ENCODE measurements around the gene CHAT. TPM values are rescaled to one million over a fixed set of nuclear protein-coding genes. Genes with fewer than 3 reads are reported as not detected.

CHAT gene
- total RNA-seq (ENCODE audit: low replicate concordance): not detected in 2 replicates

DNA sequence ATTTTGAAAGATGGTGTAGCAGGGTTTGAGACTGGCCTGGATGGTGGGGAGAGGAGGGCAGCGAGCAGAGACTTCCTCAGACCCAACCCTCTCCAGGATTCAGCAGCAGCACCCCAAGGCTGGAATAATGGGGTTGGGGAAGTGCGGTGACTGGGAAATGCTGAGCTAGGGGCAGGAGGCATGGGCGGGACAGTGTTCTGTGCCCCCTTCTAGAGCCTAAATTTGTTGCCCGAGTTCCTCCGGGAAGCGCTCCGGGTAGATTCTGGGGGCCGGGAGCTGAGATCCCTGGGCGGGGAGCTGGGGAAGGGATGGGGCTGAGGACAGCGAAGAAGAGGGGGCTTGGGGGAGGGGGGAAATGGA lies at the start of gene CHAT:
TSS of gene CHAT (plus strand) at position 156 of the 360 bp plus-strand sequence. CDS start at position 309, 153 bp downstream.
- H3K4me3 ChIP-seq (ENCODE audit: low read depth, low read length): no peak within 1 kb of the TSS
- no peak for DNase-seq (ENCODE audit: low read depth)
- no peak for TF ChIP-seq CTCF (IDR thresholded peaks at IDR 0.05; ENCODE audit: insufficient read depth, low read length)

GRCh38 chr10:49564461-49565009 lies 49.3 kb upstream of the CHAT start:
- peak; percentile 46 for DNase-seq (ENCODE audit: low read depth)
- no peak for TF ChIP-seq CTCF (IDR thresholded peaks at IDR 0.05; ENCODE audit: insufficient read depth, low read length)
- no peak overlapping the region for H3K4me3 ChIP-seq (ENCODE audit: low read depth, low read length)

- TF ChIP-seq CTCF (IDR thresholded peaks at IDR 0.05; ENCODE audit: insufficient read depth, low read length): no peak
- DNase-seq (ENCODE audit: low read depth): no peak
- no peak overlapping the region for H3K4me3 ChIP-seq (ENCODE audit: low read depth, low read length)
These were observed 46.0 kb upstream of the CHAT start for GRCh38 chr10:49567810-49568209.

DNA sequence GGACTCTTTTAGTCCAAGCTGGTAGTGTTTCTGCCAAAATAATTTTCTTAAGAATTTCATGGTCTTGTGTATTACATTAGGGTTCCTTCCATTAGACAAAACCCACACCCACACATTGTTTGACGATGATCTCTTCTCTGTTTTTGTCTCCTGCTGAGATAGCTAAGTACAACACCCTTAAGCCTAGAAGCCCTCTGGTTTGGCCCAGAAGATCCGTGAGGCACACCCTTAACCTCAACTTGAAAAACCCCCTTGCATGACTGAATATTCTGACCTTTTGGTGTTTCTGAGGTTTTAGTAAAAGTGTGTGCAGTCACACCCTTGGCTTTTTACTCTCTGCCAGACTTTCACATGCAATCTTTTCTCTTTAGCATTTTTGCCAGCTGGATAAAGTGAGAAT lies 45.6 kb upstream of the CHAT start:
- no peak for TF ChIP-seq CTCF (IDR thresholded peaks at IDR 0.05; ENCODE audit: insufficient read depth, low read length)
- peak; percentile 99 for DNase-seq (ENCODE audit: low read depth)
- no peak overlapping the region for H3K4me3 ChIP-seq (ENCODE audit: low read depth, low read length)

DNA sequence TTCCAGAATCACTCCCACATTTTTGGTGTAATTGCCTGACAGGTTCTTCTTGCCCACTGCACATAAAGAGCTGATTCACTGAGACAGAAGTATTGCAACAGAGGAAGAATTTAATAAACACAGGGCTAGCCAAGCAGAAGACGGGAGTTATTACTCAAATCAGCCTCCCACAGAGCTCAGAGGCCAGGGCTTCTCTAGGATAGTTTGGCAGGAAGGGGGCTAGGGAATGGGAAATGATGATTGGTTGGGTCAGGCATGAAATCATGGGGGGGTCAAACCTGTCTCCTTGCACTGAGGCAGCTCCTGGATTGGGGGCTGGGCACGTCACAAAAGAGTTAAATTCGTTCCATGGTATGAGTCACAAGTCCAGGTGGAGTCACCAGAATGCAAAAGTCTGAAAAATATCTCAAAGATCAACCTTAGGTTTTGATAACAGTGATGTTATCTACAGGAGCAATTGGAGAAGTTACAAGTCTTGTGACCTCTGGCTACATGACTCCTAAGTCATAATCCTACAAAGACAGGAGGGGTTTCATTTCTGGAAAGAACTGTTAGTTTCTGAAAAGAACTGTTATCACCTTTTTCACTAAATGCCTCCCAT lies 44.7 kb upstream of the CHAT start:
- TF ChIP-seq CTCF (IDR thresholded peaks at IDR 0.05; ENCODE audit: insufficient read depth, low read length): no peak
- no peak overlapping the region for H3K4me3 ChIP-seq (ENCODE audit: low read depth, low read length)
- DNase-seq (ENCODE audit: low read depth): peak; percentile 97

- no peak for TF ChIP-seq CTCF (IDR thresholded peaks at IDR 0.05; ENCODE audit: insufficient read depth, low read length)
- H3K4me3 ChIP-seq (ENCODE audit: low read depth, low read length): no peak overlapping the region
- DNase-seq (ENCODE audit: low read depth): peak; percentile 75
These were observed 42.4 kb upstream of the CHAT start for GRCh38 chr10:49571388-49571787.
